Glutamatergic neuron (in vitro differentiated cells): Measurements from ENCODE around the gene MYD88. TPM values are rescaled to one million over a fixed set of nuclear protein-coding genes. Genes with fewer than 3 reads are reported as not detected.

Experiments used
- DNase-seq: peaks from one replicate; pipeline ENCODE4 v3.0.0; 2022
- H3K27ac Mint-ChIP-seq: one replicate; pipeline ENCODE4 v1.8.0; 2020; ENCODE audit warnings: mild to moderate bottlenecking, mixed read lengths, inconsistent platforms; ENCODE audit not compliant: unreplicated experiment
- H3K27me3 Mint-ChIP-seq: one replicate; pipeline ENCODE4 v1.8.0; 2020; ENCODE audit warnings: mild to moderate bottlenecking, moderate library complexity, mixed read lengths, inconsistent platforms; ENCODE audit not compliant: unreplicated experiment
- H3K36me3 Mint-ChIP-seq: one replicate; pipeline ENCODE4 v1.8.0; 2020; ENCODE audit warnings: mild to moderate bottlenecking, mixed read lengths, inconsistent platforms; ENCODE audit not compliant: unreplicated experiment
- H3K4me1 Mint-ChIP-seq: one replicate; pipeline ENCODE4 v1.8.0; 2020; ENCODE audit warnings: mild to moderate bottlenecking, low read depth, mixed read lengths, inconsistent platforms; ENCODE audit not compliant: unreplicated experiment
- H3K4me3 Mint-ChIP-seq: one replicate; pipeline ENCODE4 v1.8.0; 2020; ENCODE audit warnings: mild to moderate bottlenecking, mixed read lengths, inconsistent platforms; ENCODE audit not compliant: unreplicated experiment
- H3K9me3 Mint-ChIP-seq: one replicate; pipeline ENCODE4 v1.8.0; 2020; ENCODE audit warnings: mild to moderate bottlenecking, moderate library complexity, mixed read lengths, inconsistent platforms; ENCODE audit not compliant: unreplicated experiment
- CTCF ChIP-seq: fragments of 200-600 bp; sonication (generic); IDR thresholded peaks from one replicate; pipeline ENCODE4 v1.5.0; 2021; ENCODE audit not compliant: partially characterized antibody, unreplicated experiment
- total RNA-seq: library from RNA; stranded (reverse); fragmentation: NEBNext Ultra II Directional; extraction: Animal tissue kit (Norgen Biotek cat#: 25700); gene quantifications from one replicate; pipeline ENCODE4 v1.2.1, GENCODE V29; 2021; ENCODE audit not compliant: unreplicated experiment

MYD88 gene
- total RNA-seq, 1 donor from 2014 or later, result 58.0 TPM

DNA sequence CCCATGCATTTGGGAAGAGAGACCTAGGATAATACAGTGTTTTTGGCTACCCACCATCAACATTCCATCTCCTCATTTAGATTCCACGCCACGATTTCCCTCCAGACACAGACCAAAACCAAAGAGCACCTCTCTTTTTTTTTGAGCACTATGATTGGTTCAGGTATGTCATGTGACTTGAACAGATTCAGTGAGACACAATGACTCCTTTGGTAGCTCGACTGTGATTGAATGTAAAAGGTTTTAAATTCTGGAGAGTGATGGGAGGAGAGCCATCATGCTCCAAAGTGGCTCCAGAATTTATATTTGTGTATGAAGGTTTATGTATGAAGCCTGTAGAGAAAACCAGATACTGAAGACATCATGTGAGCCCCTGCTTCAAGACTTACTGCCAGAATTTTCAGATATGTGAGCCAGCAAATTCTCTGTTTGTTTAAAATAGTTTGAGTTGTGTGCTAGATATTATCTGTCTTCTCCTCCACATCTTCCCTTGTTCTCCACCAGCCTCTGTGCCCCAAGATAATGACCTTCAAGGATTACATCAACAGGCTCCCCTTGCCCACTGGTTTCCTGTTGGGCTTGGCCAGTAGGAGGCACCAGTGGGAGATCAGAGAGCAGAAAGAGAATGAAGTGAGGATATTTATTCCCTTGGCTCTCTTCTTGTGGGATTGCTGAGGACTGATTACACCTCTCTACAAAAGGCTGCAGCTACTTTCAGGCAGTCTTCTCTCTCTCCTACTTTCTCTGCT, 12.5 kb downstream of the MYD88 start:
- DNase-seq, result no peak
- H3K9me3 Mint-ChIP-seq, result peaks cover 4% of the 10 kb centered on the region
- no peak overlapping the region for H3K27ac Mint-ChIP-seq
- peaks cover 4% of the 10 kb centered on the region for H3K27me3 Mint-ChIP-seq
- H3K4me1 Mint-ChIP-seq, result no peaks in the 10 kb centered on the region
- no peak for TF ChIP-seq CTCF
- H3K4me3 Mint-ChIP-seq, result no peak overlapping the region
- peaks cover 9% of the 10 kb centered on the region for H3K36me3 Mint-ChIP-seq

DNA sequence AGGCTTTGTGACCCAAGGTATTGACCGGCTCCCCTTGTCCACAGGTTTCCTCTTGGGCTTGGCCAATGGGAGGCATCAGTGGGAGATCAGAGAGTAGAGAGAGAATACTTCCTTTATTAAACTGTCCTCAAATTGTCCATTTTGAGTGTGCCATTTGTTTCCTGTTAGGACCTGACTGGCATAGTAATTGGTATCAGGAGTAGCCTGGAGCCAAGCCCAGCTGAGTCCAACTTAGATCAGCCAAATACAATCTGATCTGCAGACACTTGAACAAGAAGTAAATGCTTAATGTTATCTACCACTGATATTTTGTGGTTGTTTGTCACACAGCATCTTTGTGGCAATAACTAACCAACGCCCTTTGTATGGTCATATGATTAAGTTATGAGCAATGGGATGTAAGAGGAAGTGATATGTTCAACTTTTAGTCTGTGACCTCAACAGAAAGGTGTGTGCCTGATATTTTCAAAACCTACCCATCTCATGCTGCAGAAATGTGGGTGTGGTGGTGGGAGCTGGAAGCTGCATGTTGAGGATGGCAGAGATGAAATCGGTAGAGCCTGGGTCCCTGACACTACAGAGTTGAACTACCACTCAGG, 13.3 kb downstream of the MYD88 start:
- peaks cover 4% of the 10 kb centered on the region for H3K27me3 Mint-ChIP-seq
- TF ChIP-seq CTCF, result no peak
- no peak overlapping the region for H3K4me3 Mint-ChIP-seq
- H3K27ac Mint-ChIP-seq, result no peak overlapping the region
- H3K36me3 Mint-ChIP-seq, result peaks cover 1% of the 10 kb centered on the region
- H3K4me1 Mint-ChIP-seq, result no peaks in the 10 kb centered on the region
- DNase-seq, result no peak
- H3K9me3 Mint-ChIP-seq, result peaks cover 4% of the 10 kb centered on the region

GRCh38 chr3:38152609-38153008, 14.1 kb downstream of the MYD88 start:
- no peak for DNase-seq

GRCh38 chr3:38153221-38153620, 14.8 kb downstream of the MYD88 start:
- no peak overlapping the region for H3K4me3 Mint-ChIP-seq
- DNase-seq, result no peak

More at GRCh38 chr3:38152609-38153008, 14.1 kb downstream of the MYD88 start:
- H3K36me3 Mint-ChIP-seq, result no peaks in the 10 kb centered on the region
- no peak overlapping the region for H3K27ac Mint-ChIP-seq
- no peak for TF ChIP-seq CTCF
- H3K9me3 Mint-ChIP-seq, result peaks cover 4% of the 10 kb centered on the region
- H3K4me3 Mint-ChIP-seq, result no peak overlapping the region
- H3K27me3 Mint-ChIP-seq, result peaks cover 4% of the 10 kb centered on the region
- no peaks in the 10 kb centered on the region for H3K4me1 Mint-ChIP-seq

More at GRCh38 chr3:38153221-38153620, 14.8 kb downstream of the MYD88 start:
- Mint-ChIP-seq H3K27me3 (peaks cover 4% of the 10 kb centered on the region), H3K9me3 (peaks cover 4% of the 10 kb centered on the region), H3K27ac (no peak overlapping the region), H3K4me1 (no peaks in the 10 kb centered on the region), H3K36me3 (no peaks in the 10 kb centered on the region)
- no peak for TF ChIP-seq CTCF
